Measurements from ENCODE around the gene THAP7. TPM values are rescaled to one million over a fixed set of nuclear protein-coding genes. Genes with fewer than 3 reads are reported as not detected.

Gene THAP7
- total and polyA plus RNA-seq, 9 of the 15 experiments (the other 6 are each of a cell fraction or from before 2014, with no cell fraction given) = 7.9 to 263 (median 84.1) TPM

GRCh38 chr22:20986365-20986764 lies 15.6 kb downstream of the THAP7 start (continued):
- peak; percentile 30; the same call in 1 of the 2 replicates for TF ChIP-seq THAP12 (CRISPR knock-in tag; IDR thresholded peaks at IDR 0.05)

GRCh38 chr22:20985720-20986119 lies 16.2 kb downstream of the THAP7 start:
- WGBS (ENCODE audit: insufficient coverage, low coverage, missing lambda C conversion rate) = 96% methylated on average over 7 of the region's 7 CpGs
- Histone ChIP-seq H3K9me3 (replicated peaks; ENCODE audit: control insufficient read depth, insufficient read depth, low read depth, low read length) (no peaks in the 10 kb centered on the region), H3K27ac (ENCODE audit: extremely low read depth, low read depth, low read length) (no peak overlapping the region), H3K4me1 (replicated peaks in 1 of 2; ENCODE audit: control insufficient read depth in 2 of 2, insufficient read depth in 2 of 2, low read length in 2 of 2) (peaks cover 17 to 49% of the 10 kb centered on the region in 2 experiments), H3K27me3 (ENCODE audit: control insufficient read depth in 2 of 2, insufficient read depth in 2 of 2, low read length in 2 of 2) (no peaks in the 10 kb centered on the region), H3K9ac (ENCODE audit: insufficient read depth in 1 of 2, low read depth in 2 of 2, low read length in 2 of 2) (peak overlapping the region in 1 of 2 experiments; percentile 31; a peak in 2 of 4 replicates), H2AFZ (ENCODE audit: low read depth, low read length) (no peak overlapping the region), H3K79me2 (ENCODE audit: control insufficient read depth, insufficient read depth, low read length) (peaks cover 23% of the 10 kb centered on the region), H3K4me2 (ENCODE audit: insufficient read depth, low read length) (no peak overlapping the region), H3K9me1 (ENCODE audit: control insufficient read depth, insufficient read depth, low read length) (peaks cover 17% of the 10 kb centered on the region), H3K4me3 (no peak overlapping the region), H4K20me1 (replicated peaks; ENCODE audit: control insufficient read depth, insufficient read depth, low read length) (0 out of 2 replicates have a peak, but pooled peaks cover 4% of the 10 kb centered on the region), H3K36me3 (ENCODE audit: control insufficient read depth, insufficient read depth, low read length) (peaks cover 67% of the 10 kb centered on the region)
- in situ Hi-C loops (cut with MboI) = no loop called here
- CTCF ChIA-PET (ENCODE audit: low intra/inter-chr PET ratio) = no interaction called here
- FAIRE-seq = no peak
- POLR2A ChIA-PET = interaction anchor here (0.7 to 6.8 kb wide), 7 partner anchors 10 to 87 kb away, joined by 3 to 127 read pairs (median 5); partner anchors contain the start of gene THAP7
- BruUV-seq (replicated peaks) = no TSS peak
- DNase-seq (ENCODE audit: extremely low read depth in 1 of 4, low spot score in 3 of 4) = no peak
- no peak for ATAC-seq
- intact Hi-C loops (cut with micrococcal nuclease) = no loop called here
- TF ChIP-seq ESRRB (CRISPR knock-in tag; IDR thresholded peaks at IDR 0.05; ENCODE audit: borderline replicate concordance) (no peak), ZBTB49 (CRISPR knock-in tag; IDR thresholded peaks at IDR 0.05; ENCODE audit: borderline replicate concordance) (no peak), WHSC1 (IDR thresholded peaks at IDR 0.05; ENCODE audit: low read length) (peak; percentile 43), ZNF764 (CRISPR knock-in tag; IDR thresholded peaks at IDR 0.05; ENCODE audit: low read depth) (0 out of 2 replicates have a peak, but pooled peaks have one; percentile 26), HMGXB4 (CRISPR knock-in tag; IDR thresholded peaks at IDR 0.05) (0 out of 2 replicates have a peak, but pooled peaks have one; percentile 30), L3MBTL2 (IDR thresholded peaks at IDR 0.05) (no peak), SRSF7 (optimal IDR thresholded peaks at IDR 0.05; ENCODE audit: low read depth, low read length) (no peak), POLR2AphosphoS2 (IDR thresholded peaks at IDR 0.05; ENCODE audit: low read length) (no peak), ATF3 (IDR thresholded peaks at IDR 0.05) (no peak), ATF3 (CRISPR knock-in tag; conservative IDR thresholded peaks at IDR 0.05) (no peak), ZNF699 (CRISPR knock-in tag; IDR thresholded peaks at IDR 0.05; ENCODE audit: insufficient replicate concordance) (no peak)
